ENCODE measurements around the gene FIG4.
"Not testable (repeated sequence)": the region's sequence is repeated elsewhere in the genome, so short reads cannot be mapped to it uniquely, and the experiment has no call there.

FIG4 gene

DNA sequence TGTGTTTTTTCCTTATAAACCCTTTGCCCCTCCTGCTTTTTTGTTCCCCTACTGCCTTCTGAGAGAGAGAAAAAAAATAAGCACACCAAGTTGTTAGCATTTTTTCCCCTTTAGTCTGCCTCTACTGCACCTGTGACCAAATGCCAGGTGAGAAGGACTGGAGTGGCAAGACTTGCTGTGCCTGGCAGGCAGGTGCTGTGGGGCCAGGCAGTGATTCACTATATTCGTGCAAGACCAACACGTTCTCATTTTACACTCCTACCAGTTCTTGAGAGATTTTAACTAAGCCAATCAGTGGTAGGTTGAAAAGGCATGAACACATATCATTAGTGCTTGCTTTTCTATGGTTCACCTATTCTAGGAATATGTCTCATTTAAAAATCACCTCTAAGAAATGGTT, 109.7 kb downstream of the FIG4 start:
- DNase-seq: no peak

DNA sequence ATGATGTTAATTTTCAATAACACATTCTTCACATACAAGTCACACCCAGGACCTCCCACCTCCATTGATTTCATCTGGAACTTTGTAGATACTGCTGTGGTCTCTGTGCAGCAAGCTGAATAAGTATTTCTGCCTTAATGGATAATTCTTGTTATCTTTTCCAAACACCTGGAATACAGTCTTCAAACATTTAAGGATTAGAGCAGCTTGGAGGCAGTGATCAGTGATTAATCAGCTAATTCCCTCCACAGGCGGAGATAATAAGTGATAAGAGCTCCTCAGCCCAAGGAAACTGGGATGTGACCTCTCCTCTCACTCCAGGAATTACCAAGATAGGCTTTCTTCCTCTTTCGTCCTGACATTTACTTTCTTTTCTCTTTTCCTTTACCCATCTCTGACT, 110.7 kb downstream of the FIG4 start:
- DNase-seq: no peak

DNA sequence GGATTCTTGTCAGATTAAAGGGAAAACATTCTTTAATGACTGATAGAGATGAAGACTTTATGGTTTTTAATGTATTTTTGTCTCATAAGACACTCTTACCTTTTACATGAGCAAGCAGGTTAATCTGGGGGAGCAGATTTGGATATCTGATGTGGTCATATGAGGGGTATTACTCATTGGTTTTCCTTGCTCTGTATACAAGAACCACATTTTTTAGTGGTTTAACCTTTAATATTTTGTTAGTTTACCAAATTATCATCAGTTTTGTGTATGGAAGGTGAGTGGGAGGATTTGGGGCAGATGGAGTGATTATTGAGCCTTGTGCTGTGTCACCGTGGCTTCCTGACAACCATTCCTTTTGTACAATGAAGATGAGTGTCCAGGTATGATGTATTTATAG, 112.9 kb downstream of the FIG4 start:
- DNase-seq: no peak

DNA sequence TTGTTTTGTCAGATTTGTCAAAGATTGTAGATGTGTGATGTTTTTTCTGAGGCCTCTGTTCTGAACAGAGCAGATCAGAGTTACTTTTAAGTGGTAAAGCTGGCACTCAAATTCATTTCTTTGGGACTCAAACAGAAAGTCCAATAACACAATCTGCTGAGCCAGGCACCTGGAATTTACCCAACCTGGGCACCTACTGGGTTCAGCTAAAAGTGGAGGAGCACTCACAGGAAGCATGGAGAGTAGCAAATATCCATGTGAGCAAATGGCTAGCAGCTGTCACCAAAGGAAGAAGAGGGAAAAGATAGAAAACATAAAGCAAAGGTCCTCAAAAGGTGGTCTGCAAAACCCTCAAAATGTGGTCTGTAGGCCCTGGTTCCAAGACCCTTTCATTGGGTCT, 116.8 kb downstream of the FIG4 start:
- no peak for DNase-seq

- no peak for DNase-seq
These were observed 117.7 kb downstream of the FIG4 start for GRCh38 chr6:109808837-109809236.

DNA sequence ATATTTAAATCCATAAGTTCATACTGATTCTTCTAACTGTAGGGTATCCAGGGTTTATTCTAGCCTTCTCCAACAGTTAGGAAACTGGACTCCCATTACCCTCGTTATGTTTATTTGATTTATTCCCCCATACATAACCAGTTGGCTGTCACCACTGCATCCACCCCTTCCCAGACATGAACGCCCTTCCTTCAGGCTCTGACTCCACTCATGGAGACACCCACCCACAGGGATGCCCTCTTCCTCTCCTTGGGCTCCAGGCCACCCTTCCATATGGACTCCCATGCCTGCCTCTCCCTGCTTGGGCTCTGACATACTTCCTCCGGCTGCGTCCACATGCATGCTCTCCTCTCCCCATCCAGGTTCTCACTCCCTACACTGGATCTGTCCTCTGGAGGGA, 124.0 kb downstream of the FIG4 start:
- no peak for DNase-seq

DNA sequence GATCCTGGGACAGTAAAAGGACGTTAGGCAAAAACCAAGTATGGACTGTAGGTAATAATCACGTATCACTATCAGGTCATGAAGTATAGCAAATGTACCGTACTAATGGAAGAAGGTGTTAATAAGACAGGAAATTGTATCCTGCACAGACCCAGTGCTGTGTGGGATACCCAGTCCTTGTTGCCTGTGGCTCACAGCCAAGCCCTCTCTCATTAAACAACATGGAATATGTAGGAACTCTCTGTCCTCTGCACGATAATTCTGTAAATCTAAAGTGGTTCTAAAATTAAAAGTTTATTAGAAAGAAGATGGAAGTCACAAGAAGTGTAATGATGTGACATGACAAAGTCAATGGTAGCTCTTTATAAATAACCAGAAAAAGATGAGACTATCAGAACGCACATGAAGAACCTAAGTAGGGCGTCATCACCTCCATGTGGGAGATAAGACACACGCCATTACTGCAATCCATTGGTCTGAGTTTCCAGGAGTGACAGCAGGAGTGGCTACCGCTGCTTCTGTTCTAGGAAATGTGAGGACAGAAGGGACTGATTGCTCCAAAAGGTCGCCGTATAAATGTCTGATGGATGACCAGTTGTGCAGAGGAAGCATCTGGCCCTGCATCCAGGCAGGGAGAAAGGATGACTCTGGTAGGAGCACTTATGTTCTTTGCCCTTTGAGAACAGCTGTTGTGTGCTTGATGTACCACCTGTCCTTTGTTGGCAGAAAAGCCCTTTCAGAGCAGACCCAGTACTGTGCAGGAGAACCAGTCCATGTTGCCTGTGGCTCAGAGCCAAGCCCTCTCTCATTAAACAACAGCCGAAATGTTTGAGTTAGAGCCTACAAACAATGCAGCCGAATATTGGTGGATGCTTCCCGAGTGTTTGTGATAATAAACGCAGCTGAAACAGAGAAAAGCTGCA, 125.6 kb downstream of the FIG4 start:
- DNase-seq: no peak

- no peak for DNase-seq
These were observed 129.7 kb downstream of the FIG4 start for GRCh38 chr6:109820706-109821350.

- DNase-seq: no peak
These were observed 130.3 kb downstream of the FIG4 start for GRCh38 chr6:109821428-109821827.

- DNase-seq: no peak
These were observed 133.0 kb downstream of the FIG4 start for GRCh38 chr6:109824105-109824504.

DNA sequence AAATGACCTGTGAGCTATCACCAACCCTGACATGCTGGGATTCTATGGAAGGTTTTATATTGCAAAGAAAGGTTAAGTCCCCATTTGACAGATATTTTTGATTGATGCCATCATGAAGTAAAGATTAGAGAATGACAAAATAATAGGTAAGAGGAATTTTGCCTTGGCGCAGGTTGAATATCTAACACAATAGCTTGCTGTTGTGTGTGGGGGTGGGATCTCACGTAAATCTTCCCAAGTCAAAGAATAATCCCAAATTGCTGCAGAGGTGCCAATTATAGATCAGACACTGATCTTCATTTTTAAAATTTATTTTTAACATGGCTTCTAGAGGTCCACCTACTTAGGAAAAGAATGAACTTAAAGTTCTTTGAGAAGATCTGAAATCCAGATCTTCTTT, 135.5 kb downstream of the FIG4 start:
- no peak for DNase-seq

- DNase-seq: not testable (repeated sequence)
These were observed 140.3 kb downstream of the FIG4 start for GRCh38 chr6:109831352-109831751.

DNA sequence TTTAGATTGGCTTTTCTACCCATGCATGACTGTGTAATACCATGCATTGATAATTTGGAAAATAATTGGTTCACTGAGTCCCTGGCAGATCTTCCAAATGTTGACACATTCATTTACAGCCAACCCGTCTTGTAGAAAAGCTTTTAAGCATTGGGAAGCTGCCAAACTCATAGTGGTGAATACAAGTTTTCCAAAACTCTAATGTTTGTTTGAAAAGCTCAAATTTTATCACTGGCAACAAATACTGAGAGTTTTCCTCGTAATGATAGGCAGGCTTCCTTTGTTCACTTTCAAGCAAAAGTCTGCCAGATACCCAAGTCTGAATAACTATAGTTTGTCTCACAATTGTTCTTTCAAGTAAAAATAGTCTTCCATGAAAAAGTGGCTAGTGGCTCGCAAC, 143.0 kb downstream of the FIG4 start:
- no peak for DNase-seq

DNA sequence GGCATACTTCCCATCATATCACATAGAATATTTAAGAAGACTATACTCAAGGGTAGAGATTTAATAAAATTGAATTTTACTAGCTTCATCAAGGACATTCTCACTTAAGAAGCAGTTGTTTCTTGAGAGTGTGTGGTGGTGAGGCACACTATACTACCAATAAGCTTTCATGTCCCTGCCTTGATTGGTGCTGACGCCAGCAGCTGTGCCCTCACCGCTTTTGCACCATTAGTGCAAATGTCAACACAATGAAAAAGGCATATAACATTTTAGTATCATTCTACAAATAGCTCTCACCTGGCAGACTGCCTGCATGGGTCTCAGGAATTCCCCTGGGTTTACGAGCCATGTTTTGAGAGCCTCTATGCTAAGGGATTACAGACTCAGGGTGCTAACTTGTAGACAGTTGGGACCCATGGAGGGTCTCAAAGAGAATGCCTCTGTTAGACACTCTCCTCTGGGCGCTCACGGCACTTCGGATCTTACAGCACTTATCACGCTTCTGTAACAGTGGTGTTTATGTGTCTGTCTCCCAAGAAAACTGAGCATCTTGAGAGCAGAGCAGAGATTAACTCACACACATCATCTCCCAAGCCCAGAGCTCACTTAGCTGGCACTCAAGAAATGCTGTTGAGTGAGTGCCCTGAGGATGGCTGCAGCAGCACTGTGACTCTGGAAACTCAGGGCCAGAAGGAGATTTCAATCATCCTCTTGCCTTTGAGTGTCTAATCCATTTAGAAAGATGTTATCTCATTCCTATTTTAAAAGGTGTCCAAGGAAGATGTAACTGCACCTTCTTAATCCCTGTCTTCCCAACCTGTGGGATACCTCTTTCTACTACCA, 143.7 kb downstream of the FIG4 start:
- DNase-seq: no peak

GRCh38 chr6:109840034-109840433, 148.9 kb downstream of the FIG4 start:
- no peak for DNase-seq

DNA sequence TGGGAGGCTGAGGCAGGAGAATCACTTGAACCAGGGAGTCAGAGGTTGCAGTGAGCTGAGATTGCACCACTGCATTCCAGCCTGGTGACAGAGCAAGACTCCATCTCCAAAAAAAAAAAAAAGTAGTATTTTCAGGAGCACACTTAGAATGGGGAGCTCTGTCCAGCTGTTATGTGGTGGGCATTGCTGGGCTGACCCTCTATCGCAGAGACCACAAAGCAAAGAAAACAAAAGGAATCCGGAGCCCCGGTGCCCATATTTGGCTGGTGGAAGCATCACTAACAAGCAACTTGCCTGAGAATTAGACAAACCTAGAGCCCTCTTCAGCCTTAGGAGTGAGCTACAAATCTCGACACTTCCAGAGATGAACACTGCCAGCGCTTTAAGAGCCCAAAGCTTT, 149.7 kb downstream of the FIG4 start:
- no peak for DNase-seq

DNA sequence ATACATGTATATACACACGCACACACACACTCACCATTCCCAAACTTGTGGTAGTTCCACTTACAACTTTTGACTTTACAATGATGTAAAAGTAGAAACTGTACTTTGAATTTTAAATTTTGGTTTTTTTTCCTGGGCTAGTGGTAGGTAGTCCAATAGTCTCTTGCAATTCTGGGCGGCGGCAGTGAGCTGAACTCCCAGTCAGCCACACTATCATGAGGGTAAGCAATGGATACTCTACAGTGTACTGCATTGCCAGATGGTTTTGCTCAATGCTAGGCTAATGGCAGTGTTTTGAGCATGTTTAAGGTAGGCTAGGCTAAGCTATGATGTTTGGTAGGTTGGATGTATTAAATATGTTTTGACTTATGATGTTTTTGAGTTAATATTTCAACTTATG, 150.8 kb downstream of the FIG4 start:
- DNase-seq: no peak

DNA sequence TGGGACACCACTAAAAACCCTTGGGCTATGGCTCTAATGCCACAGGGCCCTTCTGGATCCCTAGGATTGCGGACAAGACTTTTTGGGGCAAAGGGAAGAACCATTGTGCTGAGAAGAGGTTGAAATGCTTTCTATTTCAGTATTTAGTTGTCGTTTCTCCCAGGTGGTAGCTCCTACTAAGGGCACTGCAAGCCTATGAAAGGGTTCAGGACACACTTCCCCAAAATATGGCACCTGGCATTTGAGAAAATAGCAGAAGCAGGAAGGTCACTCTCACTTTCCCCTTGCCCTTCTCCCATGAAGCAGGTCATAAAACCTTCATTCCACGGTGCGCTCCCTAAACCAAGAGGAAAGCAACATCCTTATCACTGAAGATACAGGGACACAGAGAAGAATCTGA, 161.6 kb downstream of the FIG4 start:
- DNase-seq: no peak

DNA sequence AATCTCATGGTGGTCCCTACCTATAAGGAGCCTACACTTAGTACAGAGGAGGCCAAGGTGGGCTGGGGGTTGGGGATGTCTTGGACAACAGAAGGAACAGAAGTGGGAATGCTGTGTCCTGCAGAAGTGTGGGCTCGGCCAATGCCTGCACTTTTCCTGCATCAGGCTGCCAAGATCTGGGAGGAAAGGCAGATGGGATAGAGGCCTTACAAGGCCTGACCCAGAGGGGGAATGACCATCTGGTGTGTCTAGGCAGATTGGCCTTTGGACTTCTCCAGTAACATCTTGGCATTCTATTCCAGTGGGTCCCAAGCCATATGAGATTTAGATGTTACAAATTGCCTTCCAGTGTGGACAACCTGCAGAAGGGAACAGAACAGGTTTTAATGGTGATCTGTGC, 162.3 kb downstream of the FIG4 start:
- no peak for DNase-seq

- DNase-seq: no peak
These were observed 162.9 kb downstream of the FIG4 start for GRCh38 chr6:109853951-109854350.

GRCh38 chr6:109854541-109855308, 163.6 kb downstream of the FIG4 start:
- no peak for DNase-seq

- DNase-seq: not testable (repeated sequence)
These were observed 164.5 kb downstream of the FIG4 start for GRCh38 chr6:109855476-109856040.

Data from CD4-positive, alpha-beta T cell treated with Interleukin-4 for 4 hours (primary cell).